SK-N-SH (cell line): Measurements from ENCODE around the gene LSM5.

Experiments used
- CHD2 ChIP-seq: fragments of 150-350 bp; IDR thresholded peaks from 2 replicates; pipeline ENCODE4 v1.6.1; 2018; ENCODE audit warnings: low read length; ENCODE audit not compliant: partially characterized antibody
- CTCF ChIP-seq: fragments of 200-600 bp; sonication (generic); IDR thresholded peaks from 2 replicates; pipeline ENCODE4 v1.6.1; 2017; ENCODE audit warnings: antibody characterized with exemption, mild to moderate bottlenecking, moderate library complexity
- FOXM1 ChIP-seq: IDR thresholded peaks from 2 replicates; pipeline ENCODE4 v1.4.0; 2012; ENCODE audit warnings: low read depth, mild to moderate bottlenecking
- GABPA ChIP-seq: IDR thresholded peaks from 2 replicates; pipeline ENCODE4 v1.4.0; 2012; ENCODE audit warnings: low read depth, mild to moderate bottlenecking
- JUND ChIP-seq: IDR thresholded peaks from 2 replicates; pipeline ENCODE4 v1.4.0; 2012
- MAX ChIP-seq: IDR thresholded peaks from 2 replicates; pipeline ENCODE4 v1.4.0; 2012; ENCODE audit warnings: low read depth
- MXI1 ChIP-seq: IDR thresholded peaks from 2 replicates; pipeline ENCODE4 v1.6.1; 2012; ENCODE audit warnings: mild to moderate bottlenecking, low read depth, low read length, improper control_type of control experiment
- NFIC ChIP-seq: IDR thresholded peaks from 2 replicates; pipeline ENCODE4 v1.4.0; 2012; ENCODE audit warnings: borderline replicate concordance
- RAD21 ChIP-seq: IDR thresholded peaks from 2 replicates; pipeline ENCODE4 v1.6.1; 2012; ENCODE audit warnings: mild to moderate bottlenecking, low read length
- RCOR1 ChIP-seq: fragments of 150-350 bp; IDR thresholded peaks from 2 replicates; pipeline ENCODE4 v1.6.1; 2017; ENCODE audit warnings: antibody characterized with exemption, low read length
- REST ChIP-seq: IDR thresholded peaks from 2 replicates; pipeline ENCODE4 v1.6.1; 2012; ENCODE audit warnings: mild to moderate bottlenecking, low read depth, low read length, moderate library complexity
- TAF1 ChIP-seq: IDR thresholded peaks from 2 replicates; pipeline ENCODE4 v1.6.1; 2012; ENCODE audit warnings: low read depth, mild to moderate bottlenecking, low read length, moderate library complexity, borderline replicate concordance

DNA sequence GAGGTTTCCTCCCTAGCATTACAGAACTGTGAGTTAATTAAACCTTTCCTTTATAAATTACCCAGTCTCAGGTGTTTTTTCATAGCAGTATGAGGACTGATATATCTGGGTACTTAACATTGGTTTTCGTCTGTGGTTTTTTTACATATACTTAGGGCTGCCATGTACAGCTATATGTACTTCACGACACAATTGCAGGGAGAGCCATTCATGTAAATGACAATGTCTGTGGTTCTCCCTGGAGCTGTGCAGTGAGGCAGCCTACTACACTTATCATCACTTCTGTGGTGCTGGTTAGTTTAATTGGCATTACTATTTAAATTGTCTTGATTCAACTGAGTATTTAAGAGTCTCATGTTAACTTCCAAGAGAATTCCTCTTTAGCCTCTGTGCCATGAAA is 45.8 kb upstream of the LSM5 start:
- TF ChIP-seq REST (no peak), CHD2 (no peak), RCOR1 (no peak), FOXM1 (no peak), CTCF (no peak), MXI1 (no peak), JUND (no peak), TAF1 (no peak), NFIC (no peak), MAX (no peak), GABPA (no peak), RAD21 (no peak)
